RKO (cell line): ENCODE results near the gene EEF2.
"Not testable (repeated sequence)": the region's sequence is repeated elsewhere in the genome, so short reads cannot be mapped to it uniquely, and the experiment has no call there.

Experiments
- DNase-seq: peaks from one replicate; pipeline ENCODE4 v3.0.0-alpha.2; 2016; ENCODE audit warnings: low spot score

Gene EEF2

DNA sequence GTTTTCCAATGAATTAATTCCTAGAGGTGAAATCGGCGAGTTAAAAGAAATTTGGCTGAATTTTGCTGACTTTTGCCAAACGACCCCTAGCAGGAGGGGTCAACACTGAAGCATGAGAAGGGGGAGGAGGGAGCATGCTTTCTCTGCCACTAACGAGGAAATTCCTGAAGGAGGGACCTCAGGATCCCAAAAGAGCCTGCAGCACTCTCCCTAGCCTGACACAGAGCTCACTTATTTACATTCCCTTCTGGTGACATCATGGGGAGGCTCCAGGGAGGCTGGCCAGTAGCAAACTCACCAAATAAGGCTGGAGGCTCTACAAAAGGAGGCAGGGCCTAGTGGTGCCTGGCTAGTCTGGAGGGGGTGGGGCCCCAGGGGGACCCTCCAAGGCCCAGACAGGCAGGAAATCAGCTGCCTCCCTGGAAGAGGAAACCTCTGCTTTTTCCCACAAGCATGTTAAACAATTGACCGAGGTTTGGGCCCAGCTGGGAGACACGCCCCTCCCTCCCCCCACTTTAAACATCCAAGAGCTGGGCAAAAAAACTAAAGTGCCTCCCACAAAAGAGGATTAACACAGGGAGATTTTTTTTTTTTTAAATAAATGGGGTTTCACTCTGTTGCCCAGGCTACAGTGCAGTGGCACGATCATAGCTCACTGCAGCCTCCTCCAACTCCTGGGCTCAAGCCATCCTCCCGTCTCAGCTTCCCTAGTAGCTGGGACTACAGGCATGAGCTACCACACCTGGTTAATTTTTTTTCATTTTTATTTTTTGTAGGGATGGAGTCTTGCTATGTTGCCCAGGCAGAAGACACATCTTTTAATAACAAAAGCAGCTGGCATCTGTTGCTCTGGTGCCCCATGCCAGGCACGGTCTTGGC lies 16.5 kb downstream of the EEF2 start:
- DNase-seq, result peak; percentile 99

DNA sequence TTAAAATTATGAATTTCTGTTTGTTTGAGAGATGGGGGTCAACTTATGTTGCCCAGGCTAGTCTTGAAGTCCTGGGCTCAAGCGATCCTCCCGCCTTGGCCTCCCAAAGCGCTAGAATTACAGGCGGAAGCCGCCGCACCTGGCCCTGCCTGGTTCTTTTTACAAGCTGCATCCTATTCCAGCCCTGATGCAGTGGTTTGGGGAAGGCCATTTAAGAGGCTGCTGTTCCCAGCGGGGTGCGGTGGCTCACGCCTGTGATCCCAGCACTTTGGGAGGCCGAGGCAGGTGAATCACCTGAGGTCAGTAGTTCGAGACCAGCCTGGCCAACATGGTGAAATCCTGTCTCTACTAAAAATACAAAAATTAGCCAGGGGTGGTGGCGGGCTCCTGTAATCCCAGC lies 17.3 kb downstream of the EEF2 start:
- DNase-seq, result not testable (repeated sequence)

DNA sequence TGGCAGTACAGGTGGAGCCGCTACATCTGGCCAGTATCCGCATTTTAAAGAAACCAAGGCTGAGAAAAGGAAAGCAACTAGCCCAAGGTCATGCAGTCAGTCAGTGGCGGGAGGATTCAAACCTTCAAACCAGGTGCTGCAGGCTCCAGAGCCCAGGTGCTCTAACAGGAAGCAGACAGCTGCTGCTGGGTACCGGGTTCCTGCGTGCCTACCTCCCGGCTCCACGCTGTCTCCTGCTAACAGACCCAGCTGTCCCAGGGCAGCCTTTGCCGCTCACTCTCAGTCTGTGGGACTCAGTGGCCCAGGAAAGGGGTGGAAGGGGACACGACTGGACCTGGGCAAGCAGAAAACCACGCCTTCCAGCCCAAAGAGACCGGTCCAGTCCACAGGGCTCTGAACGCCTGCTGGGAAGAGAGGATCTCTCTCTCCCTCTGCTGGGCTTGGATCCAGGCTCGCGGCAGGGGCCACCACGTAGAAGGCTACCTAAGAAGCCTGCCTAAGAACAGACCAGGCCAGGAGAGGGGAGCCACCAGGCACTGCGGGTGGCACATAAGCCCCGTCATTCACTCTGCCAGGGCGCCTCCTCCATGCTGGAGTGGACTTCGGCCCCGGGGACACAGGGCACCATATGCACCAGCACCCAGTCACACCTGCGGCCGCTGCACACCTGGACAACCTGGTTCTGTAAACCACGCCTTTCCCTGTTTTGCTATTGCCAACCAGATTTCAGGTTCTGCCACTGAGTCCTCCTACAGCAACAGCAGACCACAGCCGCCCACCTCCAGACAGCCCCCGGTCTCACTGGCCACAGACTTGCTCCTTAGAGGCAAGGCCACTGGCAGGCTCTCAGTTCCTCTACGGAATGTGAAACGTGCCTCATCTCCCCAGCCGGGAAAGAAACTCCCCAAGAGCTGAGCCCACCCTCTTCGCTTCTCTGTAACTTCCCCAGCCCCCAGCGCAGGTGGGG lies 18.9 kb downstream of the EEF2 start:
- DNase-seq, result no peak

DNA sequence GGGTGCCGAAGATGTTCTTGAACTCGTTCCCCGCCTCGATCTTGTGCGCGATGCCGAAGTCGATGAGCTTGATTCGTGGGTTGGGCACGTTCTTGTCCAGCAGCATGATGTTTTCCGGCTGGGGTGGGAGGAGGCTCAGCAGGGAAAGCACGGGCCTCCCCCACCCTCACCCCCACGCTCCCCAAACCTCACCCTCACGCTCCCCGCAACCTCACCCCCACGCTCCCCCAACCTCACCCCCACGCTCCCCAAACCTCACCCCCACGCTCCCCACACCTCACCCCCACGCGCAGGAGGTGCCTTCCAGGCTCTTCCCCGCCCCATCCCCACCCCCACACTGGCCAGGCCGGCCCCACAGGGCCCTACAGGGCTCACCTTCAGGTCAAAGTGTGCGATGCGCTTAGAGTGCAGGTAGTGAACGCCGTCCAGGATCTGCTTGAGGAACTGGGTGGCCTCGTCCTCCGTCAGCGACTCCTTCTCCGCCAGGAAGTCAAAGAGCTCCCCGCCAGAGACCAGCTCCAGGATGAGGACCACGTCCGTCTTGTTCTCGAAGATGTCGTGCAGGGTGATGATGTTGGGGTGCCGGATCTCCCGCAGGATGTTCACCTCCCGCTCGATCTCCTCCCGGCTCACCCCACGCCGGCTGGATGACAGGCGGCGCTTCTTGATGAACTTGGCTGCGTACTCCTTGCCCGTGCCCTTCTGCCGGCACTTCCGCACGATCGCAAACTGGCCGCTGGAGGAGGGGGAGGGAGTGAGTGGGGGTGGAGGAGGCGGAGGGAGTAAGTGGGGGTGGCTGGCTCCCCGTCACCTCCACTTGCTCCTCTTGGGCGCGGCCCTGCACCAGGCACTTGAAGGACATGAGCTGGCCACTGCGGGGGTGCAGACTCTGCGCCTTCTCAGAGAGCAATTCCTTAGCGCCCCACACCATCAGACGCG lies 20.7 kb downstream of the EEF2 start:
- DNase-seq, result no peak

DNA sequence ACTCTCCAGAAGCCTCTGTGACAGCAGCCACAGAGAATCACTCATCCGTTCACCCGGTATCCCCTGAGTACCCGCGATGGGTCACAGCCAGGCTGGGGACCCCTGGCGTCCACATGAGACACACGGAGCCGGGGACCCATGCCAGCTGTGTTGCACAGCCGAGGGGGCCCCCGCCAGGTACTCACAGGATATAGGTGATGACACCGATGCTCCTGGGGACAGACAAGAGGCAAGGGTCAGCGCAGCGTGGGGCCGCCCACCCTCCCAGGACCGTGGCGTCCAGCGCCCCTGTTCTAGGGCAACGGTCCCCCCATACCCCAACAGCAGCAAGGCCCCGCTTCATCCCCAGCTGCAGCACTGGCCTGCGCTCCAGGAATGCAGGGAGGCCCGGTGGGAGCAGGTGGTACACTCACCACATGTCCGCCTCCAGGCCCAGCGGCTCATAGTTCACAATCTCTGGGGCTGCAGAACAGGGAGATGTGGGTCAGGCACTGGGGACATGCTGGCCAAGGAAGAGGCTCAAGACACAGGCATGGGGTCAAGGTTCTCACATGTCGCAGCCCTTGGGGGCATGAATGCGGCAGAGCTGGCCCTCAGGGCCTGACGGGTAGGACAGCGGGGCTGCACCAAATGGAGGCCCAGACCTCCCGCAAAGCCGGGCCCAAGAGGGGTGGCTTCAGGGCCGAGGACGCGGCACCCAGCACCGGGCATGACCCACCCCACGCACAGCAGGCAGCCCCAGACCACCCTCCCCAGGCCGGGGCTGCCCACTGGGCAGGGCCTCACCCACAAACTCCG lies 21.6 kb downstream of the EEF2 start:
- no peak for DNase-seq

DNA sequence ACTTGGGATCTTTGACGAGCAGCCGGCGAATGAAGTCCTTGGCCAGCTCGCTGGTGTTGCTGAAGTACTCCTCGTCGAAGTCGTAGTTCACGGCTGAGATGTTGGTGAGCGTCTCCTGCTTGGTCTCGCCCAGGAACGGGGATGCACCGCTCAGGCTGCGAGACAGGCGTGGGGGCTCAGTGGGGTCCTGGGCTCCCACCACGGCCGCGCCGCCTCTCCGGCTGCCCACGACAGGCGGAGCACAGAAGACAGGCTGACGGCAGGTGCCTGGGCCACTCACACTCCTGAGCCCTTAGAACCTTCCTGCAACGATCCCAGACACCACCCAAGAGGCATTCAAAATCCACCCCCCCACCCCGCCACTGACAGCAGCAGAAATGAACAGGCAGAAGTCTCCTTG lies 24.3 kb downstream of the EEF2 start:
- DNase-seq, result no peak

DNA sequence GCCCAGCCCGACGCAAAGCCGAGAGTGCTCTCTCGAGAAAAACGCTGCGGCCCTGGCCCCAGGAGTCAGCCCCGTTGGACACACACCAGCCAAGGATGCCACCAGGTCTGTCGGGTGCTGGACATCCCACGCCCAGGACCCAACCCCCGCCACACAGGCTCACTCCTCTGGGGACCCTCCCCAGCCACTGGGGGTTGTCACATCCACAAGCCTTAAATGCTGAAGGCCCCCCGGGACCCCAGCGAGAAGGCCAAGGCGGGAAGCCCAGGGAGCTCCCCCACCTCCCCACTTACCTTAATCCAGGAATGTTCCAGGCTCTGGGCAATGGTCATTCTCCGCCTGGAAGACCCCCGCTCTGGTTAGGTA lies 25.5 kb downstream of the EEF2 start:
- DNase-seq, result no peak

DNA sequence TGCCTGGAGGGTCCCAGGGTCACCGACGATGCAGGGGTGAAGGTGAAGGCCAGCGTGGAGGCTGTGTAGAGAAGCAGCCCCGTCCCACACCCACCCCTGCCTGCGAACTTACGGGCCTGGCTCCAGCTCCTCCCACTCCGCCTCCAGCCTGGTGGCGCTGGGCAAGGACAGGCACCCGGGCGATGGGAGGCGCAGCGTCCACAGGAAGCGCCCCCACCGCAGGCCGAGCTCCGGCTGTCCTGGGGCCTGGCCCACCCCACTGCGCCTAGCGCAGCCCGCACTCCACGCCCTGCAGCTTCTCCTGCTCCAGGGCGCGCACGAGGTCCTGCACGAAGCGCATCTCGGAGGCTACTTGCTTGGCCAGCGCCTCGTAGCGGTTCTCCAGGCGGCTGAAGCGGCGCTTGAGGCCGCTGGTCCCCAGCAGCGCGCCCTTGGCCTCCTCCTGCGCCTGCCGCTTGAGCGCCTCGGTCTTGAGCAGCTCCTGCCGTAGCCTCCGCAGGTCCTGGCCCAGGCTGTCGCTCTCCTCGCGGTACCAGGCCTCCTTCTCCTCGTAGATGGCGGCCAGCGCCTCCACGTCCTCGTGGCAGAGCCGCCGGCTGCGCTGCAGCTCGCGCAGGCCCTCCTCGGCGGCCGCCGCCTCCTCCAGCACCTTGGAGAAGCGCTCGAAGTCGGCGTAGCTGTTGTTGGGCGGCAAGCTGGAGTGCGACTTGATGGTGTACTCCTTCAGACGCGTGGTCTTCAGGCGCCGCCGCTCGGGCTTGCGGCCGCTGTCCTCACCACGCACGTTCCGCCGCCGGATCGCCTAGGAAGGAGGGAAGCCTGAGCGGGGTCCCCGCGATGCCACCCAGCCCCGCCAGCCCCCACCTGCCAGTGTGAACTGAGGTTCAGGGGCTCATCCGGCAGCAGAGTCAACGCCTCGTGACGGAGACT lies 26.2 kb downstream of the EEF2 start:
- DNase-seq, result no peak

DNA sequence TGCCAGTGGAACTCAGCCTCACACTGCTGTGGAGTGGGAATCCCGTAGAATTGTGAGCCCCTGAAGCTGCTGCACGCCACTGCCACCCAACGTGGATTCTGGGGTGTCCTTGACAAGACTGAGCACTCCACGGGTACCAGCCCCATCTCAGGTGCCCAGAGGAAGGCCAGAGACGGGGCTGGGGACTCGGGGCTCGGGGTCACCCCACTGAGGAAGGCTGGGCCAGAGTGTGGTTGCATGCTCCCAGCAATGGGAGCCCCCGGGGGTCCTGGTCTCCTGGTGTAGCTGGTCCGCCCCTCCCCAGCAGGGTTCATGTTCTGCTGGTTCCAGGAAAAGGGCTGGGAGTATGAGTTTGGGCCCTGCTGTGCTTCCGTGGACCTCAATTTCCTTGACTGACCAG lies 29.6 kb downstream of the EEF2 start:
- no peak for DNase-seq

DNA sequence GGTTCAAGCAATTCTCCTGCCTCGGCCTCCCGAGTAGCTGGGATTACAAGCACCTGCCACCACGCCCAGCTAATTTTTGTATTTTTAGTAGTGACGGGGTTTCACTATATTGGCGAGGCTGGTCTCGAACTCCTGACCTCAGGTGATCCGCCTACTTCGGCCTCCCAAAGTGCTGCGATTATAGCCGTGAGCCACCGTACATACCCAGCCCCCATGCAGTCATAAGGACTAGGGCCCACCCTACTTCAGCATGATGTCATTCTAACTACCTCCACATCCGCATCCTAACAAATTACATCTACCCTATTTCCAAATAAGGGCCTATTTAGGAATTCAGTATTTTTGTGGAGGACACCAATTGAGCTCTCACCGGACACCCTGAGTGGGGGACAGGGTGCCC lies 30.0 kb downstream of the EEF2 start:
- DNase-seq, result not testable (repeated sequence)

DNA sequence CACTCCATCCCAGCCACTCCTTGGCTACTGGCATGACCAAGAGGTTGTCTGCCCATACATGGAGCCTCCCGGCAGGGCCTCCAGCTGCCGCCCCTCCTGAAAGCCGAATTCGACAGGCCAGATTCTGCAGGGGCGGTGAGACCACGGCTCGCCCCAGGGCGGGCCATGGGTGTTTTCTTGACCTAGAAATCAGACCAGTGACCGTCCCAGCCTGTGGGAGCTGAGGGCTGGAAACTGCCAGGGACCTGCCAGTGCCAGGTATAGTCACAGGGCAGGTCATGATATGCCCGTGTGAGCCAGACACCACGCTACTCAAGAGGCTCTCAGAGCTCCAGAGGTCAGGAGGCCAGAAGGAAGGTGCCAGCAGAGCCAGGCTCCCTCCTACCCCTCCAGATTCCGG lies 31.2 kb downstream of the EEF2 start:
- no peak for DNase-seq

DNA sequence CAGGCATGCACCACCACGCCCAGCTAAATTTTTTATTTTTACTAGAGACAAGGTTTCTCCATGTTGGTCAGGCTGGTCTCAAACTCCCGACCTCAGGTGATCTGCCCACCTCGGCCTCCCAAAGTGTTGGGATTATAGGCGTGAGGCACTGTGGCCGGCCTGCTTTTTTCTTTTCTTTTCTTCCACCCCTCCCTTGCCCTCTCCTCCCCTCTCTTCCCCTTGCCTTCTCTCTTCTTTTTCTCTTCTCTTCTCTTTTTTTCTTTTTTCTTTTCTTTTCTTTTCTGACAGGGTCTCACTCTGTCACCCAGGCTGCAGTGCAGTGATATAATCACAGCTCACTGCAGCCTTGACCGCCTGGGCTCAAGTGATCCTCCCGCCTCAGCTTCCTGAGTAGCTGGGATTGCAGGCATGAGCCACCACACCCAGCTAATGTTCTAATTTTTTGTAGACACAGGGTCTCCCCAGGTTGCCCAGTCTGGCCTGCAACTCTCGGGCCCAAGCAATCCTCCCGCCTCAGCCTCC lies 32.4 kb downstream of the EEF2 start:
- DNase-seq, result not testable (repeated sequence)

DNA sequence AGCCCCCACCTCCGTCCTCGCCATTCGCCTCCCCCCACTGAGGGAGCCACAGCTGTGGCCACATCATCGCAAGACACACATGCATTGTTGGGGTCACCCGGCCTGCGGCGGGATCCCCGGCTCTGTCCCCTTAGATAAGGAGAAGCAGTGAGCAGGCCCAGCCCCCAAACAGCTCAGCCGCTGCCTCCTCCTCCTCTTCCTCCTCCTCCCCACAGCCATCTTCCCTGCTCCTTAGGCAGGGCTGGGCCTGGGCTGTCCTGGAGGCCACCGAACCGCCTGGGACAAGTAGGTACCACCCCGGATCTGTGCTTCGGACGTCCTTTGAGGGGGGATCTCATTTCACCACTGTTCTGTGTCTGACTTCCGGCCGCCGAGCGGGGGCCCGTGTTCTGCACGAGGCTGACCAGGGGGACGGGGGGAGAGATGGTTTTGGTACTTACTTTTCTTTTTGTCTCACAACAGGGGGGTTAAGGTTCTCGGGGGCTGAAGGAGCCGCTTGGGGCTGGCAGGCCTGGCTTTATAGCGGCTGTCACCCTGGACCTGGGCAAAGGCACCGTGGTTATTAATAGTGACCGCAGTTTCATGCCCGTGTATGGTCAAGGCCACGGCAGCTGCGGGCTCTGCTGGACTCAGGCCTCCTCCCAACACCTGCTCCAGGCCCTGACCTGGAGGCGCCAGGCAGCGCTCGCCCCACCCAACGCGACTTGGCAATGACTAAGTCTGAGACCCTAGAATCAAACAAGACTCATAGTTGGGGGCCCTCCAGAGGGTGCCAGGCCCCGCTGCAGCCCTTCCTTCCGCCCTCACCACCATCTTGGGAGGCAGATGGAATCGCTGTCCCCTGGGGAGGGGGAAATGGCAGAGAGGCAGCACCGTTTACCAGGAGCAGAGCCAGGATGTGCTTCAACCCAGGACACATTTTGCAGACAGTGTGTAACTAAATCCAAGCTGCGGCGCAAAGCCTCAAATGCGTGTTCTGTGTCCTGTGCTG lies 34.1 kb downstream of the EEF2 start:
- DNase-seq, result no peak

DNA sequence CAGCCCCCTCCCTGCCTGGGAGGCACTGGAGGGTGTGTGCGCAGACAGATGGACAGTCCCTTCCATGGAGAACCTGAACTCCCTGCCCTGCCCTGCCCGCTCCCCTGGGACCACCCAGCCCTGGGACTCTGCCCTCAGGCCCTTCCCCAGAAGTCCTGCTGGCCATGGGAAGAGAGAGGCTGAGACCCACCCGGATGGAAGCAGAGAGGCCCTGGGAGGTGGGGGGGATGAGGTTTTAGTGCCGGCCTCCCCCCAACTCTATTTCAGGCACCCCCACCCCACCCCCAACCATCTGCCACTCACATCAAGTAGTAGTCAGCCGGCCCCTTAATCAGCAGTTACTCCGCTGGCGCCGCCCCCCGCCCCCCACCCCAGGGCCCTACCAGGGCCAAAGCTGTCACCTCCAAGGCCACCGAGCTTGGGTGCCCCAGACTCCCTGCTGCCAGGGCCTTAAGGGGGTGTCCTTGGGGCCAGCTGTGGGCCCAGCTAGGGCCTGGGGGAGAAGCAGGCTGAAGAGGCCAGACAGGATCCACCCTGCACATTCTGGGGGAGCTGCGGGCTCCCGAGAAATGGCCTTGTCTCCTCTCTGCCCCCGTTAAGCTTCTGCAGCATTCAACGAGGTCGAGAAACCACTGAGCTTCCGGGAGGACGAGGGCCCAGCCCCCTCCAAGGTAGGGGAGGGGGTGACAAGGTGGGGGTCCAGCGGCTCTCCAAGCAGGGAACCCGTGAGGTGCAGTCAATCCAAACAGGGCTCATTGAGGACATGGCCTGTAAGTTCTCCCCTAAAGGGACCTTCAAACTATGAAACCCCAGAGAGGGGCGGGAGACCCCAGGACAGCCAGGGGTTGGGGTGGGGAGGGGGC lies 35.0 kb downstream of the EEF2 start:
- DNase-seq, result no peak

DNA sequence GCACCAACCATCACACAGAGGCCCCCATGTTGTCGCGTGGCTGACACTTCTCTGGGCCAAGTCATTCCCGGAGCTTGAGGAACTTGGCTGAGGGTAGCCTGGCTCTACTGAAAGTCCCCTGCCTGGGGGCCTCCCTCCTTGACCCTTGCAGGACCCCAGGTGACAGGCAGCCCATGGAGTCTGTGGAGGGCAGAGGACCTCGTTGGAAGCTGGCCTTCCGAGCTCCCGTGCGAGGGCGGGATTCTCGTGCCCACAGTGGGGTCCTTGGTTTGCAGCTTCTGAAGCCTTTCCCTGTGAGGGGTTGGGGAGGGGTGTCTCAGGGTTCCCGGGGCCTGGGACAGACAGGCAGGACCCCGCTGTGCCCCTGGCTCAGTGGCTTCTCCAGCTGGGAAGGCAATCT lies 36.0 kb downstream of the EEF2 start:
- DNase-seq, result no peak

DNA sequence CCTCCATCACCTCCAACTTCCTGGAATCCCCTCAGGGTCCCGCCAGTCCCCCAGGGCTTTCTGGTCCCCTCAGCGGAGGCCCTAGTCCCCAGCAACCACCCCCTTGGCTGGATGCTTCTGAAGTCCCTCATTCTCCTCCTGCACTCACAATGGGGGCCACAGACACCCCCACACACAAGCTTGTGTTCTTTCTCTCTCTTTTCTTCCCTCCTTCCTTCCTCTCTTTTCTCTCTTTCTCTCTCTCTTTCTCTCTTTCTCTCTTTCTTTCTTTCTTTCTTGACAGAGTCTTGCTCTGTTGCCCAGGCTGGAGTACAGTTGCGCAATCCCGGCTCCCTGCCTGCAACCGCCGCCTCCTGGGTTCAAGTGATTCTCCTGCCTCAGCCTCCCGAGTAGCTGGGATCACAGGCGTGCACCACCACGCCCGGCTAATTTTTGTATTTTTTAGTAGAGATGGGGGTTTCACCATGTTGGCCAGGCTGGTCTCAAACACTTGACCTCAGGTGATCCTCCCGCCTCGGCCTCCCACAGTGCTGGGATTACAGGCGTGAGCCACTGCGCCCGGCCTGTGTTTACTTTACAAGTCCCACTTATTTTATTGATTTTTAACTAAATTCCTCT lies 37.8 kb downstream of the EEF2 start:
- DNase-seq, result not testable (repeated sequence)

DNA sequence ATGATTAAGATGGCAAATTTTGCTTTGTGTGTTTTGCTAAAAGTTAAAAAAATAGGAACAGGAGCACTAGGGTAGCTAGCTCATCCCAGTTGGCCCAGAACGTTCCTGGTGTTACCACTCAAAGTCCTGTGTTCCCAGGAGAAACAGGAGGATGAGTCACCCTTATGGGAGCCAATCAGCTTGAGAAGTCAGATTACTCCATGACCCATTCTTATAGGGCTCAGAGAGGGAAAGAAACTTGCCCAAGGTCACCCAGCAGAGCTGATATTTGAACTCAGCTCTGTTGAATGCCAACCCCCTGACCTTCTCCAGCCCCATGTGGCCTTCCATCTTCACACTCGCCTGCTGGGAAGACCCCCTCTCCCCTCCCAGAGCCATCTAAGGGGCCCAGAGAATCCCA lies 39.4 kb downstream of the EEF2 start:
- DNase-seq, result peak; percentile 45
